ENCODE measurements around the gene AHSP. TPM values are rescaled to one million over a fixed set of nuclear protein-coding genes. Genes with fewer than 3 reads are reported as not detected.
A peak's percentile ranks its signal among the peaks of the same experiment; 100 is the strongest.
"Not testable (repeated sequence)": the region's sequence is repeated elsewhere in the genome, so short reads cannot be mapped to it uniquely, and the experiment has no call there.

Gene AHSP
- total RNA-seq, 1 donor from 2014 or later: not detected

GRCh38 chr16:31569360-31569717, 41.6 kb downstream of the AHSP start:
- H3K4me3 ChIP-seq (ENCODE audit: low read depth, low read length): no peak overlapping the region
- DNase-seq (ENCODE audit: low read depth): no peak
- H3K36me3 ChIP-seq (ENCODE audit: control insufficient read depth, insufficient read depth, low read length): no peaks in the 10 kb centered on the region
- TF ChIP-seq, protein P1, sequence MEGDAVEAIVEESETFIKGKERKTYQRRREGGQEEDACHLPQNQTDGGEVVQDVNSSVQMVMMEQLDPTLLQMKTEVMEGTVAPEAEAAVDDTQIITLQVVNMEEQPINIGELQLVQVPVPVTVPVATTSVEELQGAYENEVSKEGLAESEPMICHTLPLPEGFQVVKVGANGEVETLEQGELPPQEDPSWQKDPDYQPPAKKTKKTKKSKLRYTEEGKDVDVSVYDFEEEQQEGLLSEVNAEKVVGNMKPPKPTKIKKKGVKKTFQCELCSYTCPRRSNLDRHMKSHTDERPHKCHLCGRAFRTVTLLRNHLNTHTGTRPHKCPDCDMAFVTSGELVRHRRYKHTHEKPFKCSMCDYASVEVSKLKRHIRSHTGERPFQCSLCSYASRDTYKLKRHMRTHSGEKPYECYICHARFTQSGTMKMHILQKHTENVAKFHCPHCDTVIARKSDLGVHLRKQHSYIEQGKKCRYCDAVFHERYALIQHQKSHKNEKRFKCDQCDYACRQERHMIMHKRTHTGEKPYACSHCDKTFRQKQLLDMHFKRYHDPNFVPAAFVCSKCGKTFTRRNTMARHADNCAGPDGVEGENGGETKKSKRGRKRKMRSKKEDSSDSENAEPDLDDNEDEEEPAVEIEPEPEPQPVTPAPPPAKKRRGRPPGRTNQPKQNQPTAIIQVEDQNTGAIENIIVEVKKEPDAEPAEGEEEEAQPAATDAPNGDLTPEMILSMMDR (IDR thresholded peaks at IDR 0.05; ENCODE audit: insufficient read depth, low read length, severe bottlenecking): no peak
- FAIRE-seq: no peak
- H3K27me3 ChIP-seq (ENCODE audit: control insufficient read depth, insufficient read depth, low read length): peaks cover 2% of the 10 kb centered on the region

DNA sequence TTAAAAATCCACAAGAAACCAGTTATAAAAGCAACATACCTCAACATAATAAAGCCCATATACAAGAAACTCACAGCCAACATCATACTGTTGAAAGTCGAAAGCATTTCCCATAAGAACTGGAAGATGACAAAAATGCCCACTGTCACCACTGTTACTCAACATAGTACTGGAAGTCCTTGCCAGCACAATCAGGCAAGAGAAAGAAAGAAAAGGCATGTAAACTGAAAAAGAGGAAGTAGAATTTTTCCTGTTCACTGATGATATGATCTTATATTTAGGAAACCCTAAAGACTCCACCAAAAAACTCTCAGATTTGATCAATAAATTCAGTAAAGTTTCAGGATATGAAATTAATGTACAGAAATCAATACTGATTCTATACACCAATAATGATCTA, 45.1 kb downstream of the AHSP start:
- no peak for FAIRE-seq
- H3K4me3 ChIP-seq (ENCODE audit: low read depth, low read length): no peak overlapping the region
- peaks cover 2% of the 10 kb centered on the region for H3K27me3 ChIP-seq (ENCODE audit: control insufficient read depth, insufficient read depth, low read length)
- TF ChIP-seq, protein P1 (IDR thresholded peaks at IDR 0.05; ENCODE audit: insufficient read depth, low read length, severe bottlenecking): no peak
- no peaks in the 10 kb centered on the region for H3K36me3 ChIP-seq (ENCODE audit: control insufficient read depth, insufficient read depth, low read length)
- DNase-seq (ENCODE audit: low read depth): no peak

DNA sequence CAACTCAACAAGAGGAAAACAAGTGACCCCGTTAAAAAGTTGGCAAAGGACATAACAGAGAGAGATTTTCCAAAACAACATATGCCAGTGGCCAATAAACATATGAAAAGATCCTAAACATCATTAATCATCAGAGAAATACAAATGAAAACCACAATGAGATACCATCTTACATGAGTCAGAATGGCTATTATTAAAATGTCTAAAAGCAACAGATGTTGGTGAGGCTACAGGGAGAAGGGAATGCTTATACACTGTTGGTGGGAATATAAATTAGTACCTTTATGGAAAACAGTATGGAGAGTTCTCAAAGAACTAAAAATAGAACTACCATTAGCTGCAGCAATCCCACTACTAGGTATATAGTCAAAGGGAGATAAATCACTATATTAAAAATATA, 46.5 kb downstream of the AHSP start:
- H3K36me3 ChIP-seq (ENCODE audit: control insufficient read depth, insufficient read depth, low read length); H3K4me3 ChIP-seq (ENCODE audit: low read depth, low read length); FAIRE-seq; H3K27me3 ChIP-seq (ENCODE audit: control insufficient read depth, insufficient read depth, low read length): not testable (repeated sequence)
- peak; percentile 5 for DNase-seq (ENCODE audit: low read depth)

DNA sequence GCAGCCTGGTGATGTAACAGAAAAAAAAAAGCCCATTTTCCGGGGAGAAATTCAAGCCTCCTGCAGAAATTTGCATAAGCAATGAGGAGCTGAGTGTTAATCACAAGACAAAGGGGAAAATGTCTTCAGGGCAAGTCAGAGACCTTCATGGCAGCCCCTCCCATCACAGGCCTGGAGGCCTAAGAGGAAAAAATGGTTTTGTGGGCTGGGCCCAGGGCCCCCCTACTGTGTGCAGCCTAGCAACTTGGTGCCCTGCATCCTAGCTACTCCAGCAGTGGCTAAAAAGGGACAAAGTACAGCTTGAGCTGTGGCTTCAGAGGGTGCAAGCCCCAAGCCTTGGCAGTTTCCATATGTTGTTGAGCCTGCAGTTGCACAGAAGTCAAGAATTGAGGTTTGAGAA, 49.7 kb downstream of the AHSP start:
- Histone ChIP-seq H3K27me3 (ENCODE audit: control insufficient read depth, insufficient read depth, low read length) (no peaks in the 10 kb centered on the region), H3K36me3 (ENCODE audit: control insufficient read depth, insufficient read depth, low read length) (no peaks in the 10 kb centered on the region), H3K4me3 (ENCODE audit: low read depth, low read length) (no peak overlapping the region)
- DNase-seq (ENCODE audit: low read depth) (no peak), FAIRE-seq (no peak)
- TF ChIP-seq, protein P1 (IDR thresholded peaks at IDR 0.05; ENCODE audit: insufficient read depth, low read length, severe bottlenecking): no peak

Other genes with a start within 250 kb of the AHSP start
- under 0.01 TPM in 1 of 2 replicates, not detected in the other for gene ITGAX, start 172.7 kb upstream of the AHSP start, total RNA-seq
- gene ITGAD, start 134.6 kb upstream of the AHSP start, total RNA-seq: not detected in 2 replicates
- not detected in 2 replicates for gene COX6A2, start 99.5 kb upstream of the AHSP start, total RNA-seq
- gene ZNF843, start 85.1 kb upstream of the AHSP start, total RNA-seq: under 0.01 and 0.13 TPM in 2 replicates
- 4.2 and 8.4 TPM in 2 replicates for gene ARMC5, start 68.4 kb upstream of the AHSP start, total RNA-seq
- 1.6 and 2.8 TPM in 2 replicates for gene TGFB1I1, start 55.7 kb upstream of the AHSP start, total RNA-seq
- under 0.01 TPM in 1 of 2 replicates, not detected in the other for gene SLC5A2, start 44.8 kb upstream of the AHSP start, total RNA-seq
- gene RUSF1, start 19.5 kb upstream of the AHSP start, total RNA-seq: 26.9 TPM in 2 replicates